ENCODE data around the gene PHYH. TPM values are rescaled to one million over a fixed set of nuclear protein-coding genes. Genes with fewer than 3 reads are reported as not detected.

PHYH gene
- total RNA-seq, 1 donor from 2014 or later = 22.1 TPM

GRCh38 chr10:13263591-13263990, 36.3 kb downstream of the PHYH start:
- Mint-ChIP-seq H3K4me3 (ENCODE audit: unreplicated experiment) (no peak overlapping the region), H3K9me3 (ENCODE audit: unreplicated experiment) (no peaks in the 10 kb centered on the region), H3K4me1 (ENCODE audit: unreplicated experiment) (no peaks in the 10 kb centered on the region), H3K27ac (ENCODE audit: unreplicated experiment) (no peak overlapping the region), H3K27me3 (ENCODE audit: unreplicated experiment) (peaks cover 39% of the 10 kb centered on the region), H3K36me3 (ENCODE audit: unreplicated experiment) (no peaks in the 10 kb centered on the region)
- no peak for DNase-seq (ENCODE audit: extremely low spot score, unreplicated experiment)
- TF ChIP-seq CTCF (IDR thresholded peaks at IDR 0.05) = no peak

GRCh38 chr10:13262433-13262832, 37.4 kb downstream of the PHYH start:
- H3K27me3 Mint-ChIP-seq (ENCODE audit: unreplicated experiment) = peaks cover 43% of the 10 kb centered on the region
- H3K4me3 Mint-ChIP-seq (ENCODE audit: unreplicated experiment) = no peak overlapping the region
- no peak for TF ChIP-seq CTCF (IDR thresholded peaks at IDR 0.05)
- no peaks in the 10 kb centered on the region for H3K36me3 Mint-ChIP-seq (ENCODE audit: unreplicated experiment)
- no peaks in the 10 kb centered on the region for H3K9me3 Mint-ChIP-seq (ENCODE audit: unreplicated experiment)
- no peaks in the 10 kb centered on the region for H3K4me1 Mint-ChIP-seq (ENCODE audit: unreplicated experiment)
- H3K27ac Mint-ChIP-seq (ENCODE audit: unreplicated experiment) = no peak overlapping the region
- DNase-seq (ENCODE audit: extremely low spot score, unreplicated experiment) = no peak

- no peak for DNase-seq (ENCODE audit: extremely low spot score, unreplicated experiment)
- H3K4me1 Mint-ChIP-seq (ENCODE audit: unreplicated experiment) = no peaks in the 10 kb centered on the region
- no peak overlapping the region for H3K27ac Mint-ChIP-seq (ENCODE audit: unreplicated experiment)
- H3K4me3 Mint-ChIP-seq (ENCODE audit: unreplicated experiment) = no peak overlapping the region
- peaks cover 37% of the 10 kb centered on the region for H3K27me3 Mint-ChIP-seq (ENCODE audit: unreplicated experiment)
- TF ChIP-seq CTCF (IDR thresholded peaks at IDR 0.05) = no peak
- no peaks in the 10 kb centered on the region for H3K9me3 Mint-ChIP-seq (ENCODE audit: unreplicated experiment)
- no peaks in the 10 kb centered on the region for H3K36me3 Mint-ChIP-seq (ENCODE audit: unreplicated experiment)
Observed at GRCh38 chr10:13257621-13258140, 42.2 kb downstream of the PHYH start.

- Mint-ChIP-seq H3K36me3 (ENCODE audit: unreplicated experiment) (no peaks in the 10 kb centered on the region), H3K27me3 (ENCODE audit: unreplicated experiment) (peaks cover 32% of the 10 kb centered on the region), H3K4me3 (ENCODE audit: unreplicated experiment) (no peak overlapping the region), H3K4me1 (ENCODE audit: unreplicated experiment) (no peaks in the 10 kb centered on the region), H3K27ac (ENCODE audit: unreplicated experiment) (no peak overlapping the region), H3K9me3 (ENCODE audit: unreplicated experiment) (no peaks in the 10 kb centered on the region)
- no peak for TF ChIP-seq CTCF (IDR thresholded peaks at IDR 0.05)
- no peak for DNase-seq (ENCODE audit: extremely low spot score, unreplicated experiment)
Observed at GRCh38 chr10:13256627-13257026, 43.2 kb downstream of the PHYH start.

GRCh38 chr10:13253726-13254125, 46.1 kb downstream of the PHYH start:
- peaks cover 39% of the 10 kb centered on the region for H3K27me3 Mint-ChIP-seq (ENCODE audit: unreplicated experiment)
- no peaks in the 10 kb centered on the region for H3K4me1 Mint-ChIP-seq (ENCODE audit: unreplicated experiment)
- no peaks in the 10 kb centered on the region for H3K9me3 Mint-ChIP-seq (ENCODE audit: unreplicated experiment)
- DNase-seq (ENCODE audit: extremely low spot score, unreplicated experiment) = no peak
- H3K36me3 Mint-ChIP-seq (ENCODE audit: unreplicated experiment) = no peaks in the 10 kb centered on the region
- no peak overlapping the region for H3K27ac Mint-ChIP-seq (ENCODE audit: unreplicated experiment)
- TF ChIP-seq CTCF (IDR thresholded peaks at IDR 0.05) = no peak
- H3K4me3 Mint-ChIP-seq (ENCODE audit: unreplicated experiment) = no peak overlapping the region

Measured in osteocyte (in vitro differentiated cells).